Stimulated activated naive B cell treated with anti-CD40 and anti-IgM and Interleukin-4, amounts not matched to agents 10 μg/mL and 1 μg/mL and 100 μg/mL, for 72 hours (primary cell): Measurements from ENCODE around the gene KLK12.
A peak's percentile ranks its signal among the peaks of the same experiment; 100 is the strongest.

Source experiments
- ATAC-seq, 2 donors: fragments of 150-1000 bp; cut with Tn5 transposase; replicated peaks; 2 replicates each; pipeline ENCODE4 v1.10.0; 2021; ENCODE audit warnings: moderate library complexity in 1 of 2
- DNase-seq: peaks from one replicate; pipeline ENCODE4 v3.0.0; 2021
- H3K27ac Mint-ChIP-seq: one replicate; pipeline ENCODE4 v1.8.0; 2022; ENCODE audit warnings: mild to moderate bottlenecking, mixed read lengths
- H3K27me3 Mint-ChIP-seq, 2 donors: one replicate each; pipeline ENCODE4 v1.8.0; 2022; ENCODE audit warnings: mixed read lengths in 2 of 2
- H3K36me3 Mint-ChIP-seq, 2 donors: one replicate each; pipeline ENCODE4 v1.8.0; 2022; ENCODE audit warnings: mixed read lengths in 2 of 2, mild to moderate bottlenecking in 1 of 2
- H3K4me1 Mint-ChIP-seq, 2 donors: one replicate each; pipeline ENCODE4 v1.8.0; 2022; ENCODE audit warnings: mixed read lengths in 2 of 2, mild to moderate bottlenecking in 1 of 2
- H3K4me3 Mint-ChIP-seq, 2 donors: one replicate each; pipeline ENCODE4 v1.8.0; 2022; ENCODE audit warnings: mild to moderate bottlenecking in 2 of 2, mixed read lengths in 2 of 2, moderate library complexity in 1 of 2
- H3K9me3 Mint-ChIP-seq, 2 donors: one replicate each; pipeline ENCODE4 v1.8.0; 2022; ENCODE audit warnings: mixed read lengths in 2 of 2, mild to moderate bottlenecking in 1 of 2

The KLK12 gene

GRCh38 chr19:51066393-51067186 is 31.8 kb upstream of the KLK12 start:
- Mint-ChIP-seq H3K27me3 (peaks cover 36 to 41% of the 10 kb centered on the region in 2 donors), H3K9me3 (peaks cover 5% of the 10 kb centered on the region in 2 donors), H3K4me1 (peaks cover 0 to 2% of the 10 kb centered on the region in 2 donors), H3K4me3 (no peak overlapping the region), H3K27ac (no peak overlapping the region), H3K36me3 (peaks cover 0 to 1% of the 10 kb centered on the region in 2 donors)
- DNase-seq (no peak), ATAC-seq (no peak)

GRCh38 chr19:51065221-51065960 is 30.6 kb upstream of the KLK12 start:
- Mint-ChIP-seq H3K36me3 (peaks cover 0 to 4% of the 10 kb centered on the region in 2 donors), H3K4me1 (peaks cover 0 to 2% of the 10 kb centered on the region in 2 donors), H3K4me3 (peak overlapping the region; percentile 4 to 33), H3K27ac (no peak overlapping the region), H3K9me3 (peaks cover 9 to 10% of the 10 kb centered on the region in 2 donors), H3K27me3 (peaks cover 45 to 53% of the 10 kb centered on the region in 2 donors)
- ATAC-seq (no peak), DNase-seq (no peak)

- no peak for ATAC-seq
- peak within 1 kb of the TSS; percentile 4 to 33 for H3K4me3 Mint-ChIP-seq
- DNase-seq, result no peak
- H3K36me3 Mint-ChIP-seq, result peaks cover 0 to 4% of the 10 kb centered on the region in 2 donors
- peaks cover 0 to 2% of the 10 kb centered on the region in 2 donors for H3K4me1 Mint-ChIP-seq
- peaks cover 45 to 60% of the 10 kb centered on the region in 2 donors for H3K27me3 Mint-ChIP-seq
- H3K27ac Mint-ChIP-seq, result no peak within 1 kb of the TSS
- H3K9me3 Mint-ChIP-seq, result peaks cover 9 to 10% of the 10 kb centered on the region in 2 donors
Observed at GRCh38 chr19:51064534-51065220, 29.9 kb upstream of the KLK12 start, which contains the start of gene KLK13. Gene KLK13 (minus strand): TSS chr19:51065092. CDS start chr19:51065067, 25 bp downstream.

DNA sequence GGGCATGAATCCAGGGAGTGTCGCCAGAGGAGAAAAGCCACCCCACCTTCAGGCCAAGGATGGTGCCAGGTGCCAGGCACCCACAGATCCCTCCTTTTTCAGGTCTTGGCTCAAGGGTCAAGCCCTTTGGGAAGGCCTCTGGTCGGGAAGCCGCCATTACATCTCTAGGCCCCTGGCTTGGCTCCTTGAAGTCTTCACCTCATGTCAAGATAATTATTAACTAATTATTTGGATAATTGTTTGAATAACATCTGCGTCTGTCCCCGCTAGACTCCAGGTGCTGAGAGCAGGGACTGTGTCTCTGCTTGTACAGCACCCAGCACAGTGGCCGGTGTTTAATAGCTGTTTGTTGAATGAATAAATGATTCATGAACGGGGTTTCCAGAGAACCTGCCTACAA is 28.9 kb upstream of the KLK12 start:
- Mint-ChIP-seq H3K36me3 (peaks cover 0 to 4% of the 10 kb centered on the region in 2 donors), H3K27me3 (peaks cover 48 to 64% of the 10 kb centered on the region in 2 donors), H3K4me3 (no peak overlapping the region)

GRCh38 chr19:51060973-51061372 is 26.2 kb upstream of the KLK12 start:
- no peak for DNase-seq
- no peak overlapping the region for H3K27ac Mint-ChIP-seq
- ATAC-seq, result no peak
- no peak overlapping the region for H3K4me3 Mint-ChIP-seq
- H3K27me3 Mint-ChIP-seq, result peaks cover 43 to 63% of the 10 kb centered on the region in 2 donors
- H3K4me1 Mint-ChIP-seq, result peaks cover 0 to 2% of the 10 kb centered on the region in 2 donors
- H3K9me3 Mint-ChIP-seq, result peaks cover 4 to 7% of the 10 kb centered on the region in 2 donors
- H3K36me3 Mint-ChIP-seq, result peaks cover 0 to 2% of the 10 kb centered on the region in 2 donors

More for the DNA sequence above, 28.9 kb upstream of the KLK12 start:
- DNase-seq, result no peak
- no peak overlapping the region for H3K27ac Mint-ChIP-seq
- no peak for ATAC-seq
- peaks cover 0 to 2% of the 10 kb centered on the region in 2 donors for H3K4me1 Mint-ChIP-seq
- H3K9me3 Mint-ChIP-seq, result peaks cover 9 to 10% of the 10 kb centered on the region in 2 donors

GRCh38 chr19:51060336-51060735 is 25.5 kb upstream of the KLK12 start:
- Mint-ChIP-seq H3K36me3 (peaks cover 0 to 2% of the 10 kb centered on the region in 2 donors), H3K9me3 (peaks cover 4 to 7% of the 10 kb centered on the region in 2 donors), H3K27ac (no peak overlapping the region), H3K4me1 (peaks cover 0 to 1% of the 10 kb centered on the region in 2 donors), H3K27me3 (peaks cover 42 to 60% of the 10 kb centered on the region in 2 donors), H3K4me3 (no peak overlapping the region)
- no peak for ATAC-seq
- no peak for DNase-seq

DNA sequence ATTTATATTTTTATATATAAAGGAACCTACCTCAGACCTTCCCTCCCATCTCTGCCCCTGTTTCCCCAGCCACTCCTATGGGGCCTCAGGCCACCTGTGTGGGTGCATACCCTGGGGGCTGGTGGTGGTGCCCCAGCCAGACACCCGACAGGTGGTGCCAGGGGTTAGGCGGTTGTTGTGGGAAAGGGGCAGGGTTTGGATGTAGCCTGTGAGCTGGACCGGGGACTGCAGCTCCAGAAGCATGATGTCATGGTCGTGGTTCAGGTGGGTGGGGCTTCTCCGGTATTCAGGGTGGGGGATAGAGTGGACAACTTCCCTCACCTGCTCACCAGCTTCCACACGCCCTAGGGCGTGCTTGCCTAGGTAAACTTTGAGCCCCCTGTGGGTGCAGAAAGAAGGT is 24.9 kb upstream of the KLK12 start:
- ATAC-seq (no peak), DNase-seq (no peak)
- H3K4me3 Mint-ChIP-seq, result no peak overlapping the region
- H3K27me3 Mint-ChIP-seq, result peaks cover 41 to 59% of the 10 kb centered on the region in 2 donors
- H3K36me3 Mint-ChIP-seq, result peaks cover 0 to 2% of the 10 kb centered on the region in 2 donors
- no peak overlapping the region for H3K27ac Mint-ChIP-seq
- H3K9me3 Mint-ChIP-seq, result peaks cover 4 to 7% of the 10 kb centered on the region in 2 donors
- no peaks in the 10 kb centered on the region for H3K4me1 Mint-ChIP-seq

- no peaks in the 10 kb centered on the region for H3K4me1 Mint-ChIP-seq
- ATAC-seq (no peak), DNase-seq (no peak)
- H3K27ac Mint-ChIP-seq, result no peak overlapping the region
- peaks cover 0 to under 1% of the 10 kb centered on the region in 2 donors for H3K9me3 Mint-ChIP-seq
- no peak overlapping the region for H3K4me3 Mint-ChIP-seq
- H3K36me3 Mint-ChIP-seq, result no peaks in the 10 kb centered on the region
- peaks cover 41 to 55% of the 10 kb centered on the region in 2 donors for H3K27me3 Mint-ChIP-seq
Observed at GRCh38 chr19:51055866-51056265, 21.1 kb upstream of the KLK12 start.

- H3K27ac Mint-ChIP-seq, result no peak overlapping the region
- H3K4me3 Mint-ChIP-seq, result no peak overlapping the region
- peaks cover 19 to 34% of the 10 kb centered on the region in 2 donors for H3K27me3 Mint-ChIP-seq
- peaks cover 0 to 3% of the 10 kb centered on the region in 2 donors for H3K9me3 Mint-ChIP-seq
- ATAC-seq, result no peak
- DNase-seq, result no peak
- H3K36me3 Mint-ChIP-seq, result peaks cover 0 to 2% of the 10 kb centered on the region in 2 donors
- H3K4me1 Mint-ChIP-seq, result no peaks in the 10 kb centered on the region
Observed at GRCh38 chr19:51047031-51047335, 12.2 kb upstream of the KLK12 start.

DNA sequence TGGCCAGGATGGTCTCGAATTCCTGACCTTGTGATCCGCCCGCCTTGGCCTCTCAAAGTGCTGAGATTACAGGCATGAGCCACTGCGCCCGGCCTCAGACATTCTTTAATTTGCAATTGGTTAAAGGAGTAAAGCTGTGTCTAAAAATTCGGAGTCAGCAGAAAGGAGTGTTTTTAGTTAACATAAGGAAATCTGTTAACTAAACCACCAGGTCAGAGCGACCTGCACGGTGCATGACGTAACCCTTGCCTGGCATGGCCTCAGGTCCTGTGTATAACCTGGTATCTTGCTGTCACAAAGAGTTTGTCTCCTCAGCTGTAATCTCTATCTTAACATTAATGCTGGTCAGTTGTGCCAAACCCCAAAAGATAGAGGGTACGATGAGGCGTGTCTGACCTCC is 9.5 kb upstream of the KLK12 start:
- peaks cover 0 to 2% of the 10 kb centered on the region in 2 donors for H3K36me3 Mint-ChIP-seq
- H3K4me3 Mint-ChIP-seq, result no peak overlapping the region
- no peak for ATAC-seq
- DNase-seq, result no peak
- peaks cover 19 to 31% of the 10 kb centered on the region in 2 donors for H3K27me3 Mint-ChIP-seq
- peaks cover 0 to under 1% of the 10 kb centered on the region in 2 donors for H3K9me3 Mint-ChIP-seq
- H3K4me1 Mint-ChIP-seq, result no peaks in the 10 kb centered on the region
- no peak overlapping the region for H3K27ac Mint-ChIP-seq

DNA sequence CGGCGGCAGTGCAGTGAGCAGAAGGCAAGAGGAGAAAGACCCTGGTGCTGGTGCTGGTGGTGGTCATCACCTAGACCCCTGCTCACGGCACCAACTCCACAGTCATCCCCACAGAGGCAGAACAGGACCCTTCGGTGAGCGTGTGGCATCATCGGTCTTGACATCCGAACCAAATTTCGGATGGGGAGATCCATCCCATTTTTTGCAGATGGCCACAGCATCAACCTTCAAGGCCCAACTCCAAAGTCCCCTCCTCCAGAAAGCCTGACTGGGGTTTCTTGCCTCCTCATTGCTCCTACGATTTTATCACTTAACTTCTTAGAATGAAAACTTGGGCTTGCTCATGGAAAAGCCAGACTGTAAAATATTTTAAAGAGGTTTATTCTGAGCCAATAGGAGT is 8.7 kb upstream of the KLK12 start:
- H3K27ac Mint-ChIP-seq, result no peak overlapping the region
- no peaks in the 10 kb centered on the region for H3K9me3 Mint-ChIP-seq
- no peak overlapping the region for H3K4me3 Mint-ChIP-seq
- DNase-seq (no peak), ATAC-seq (no peak)
- H3K4me1 Mint-ChIP-seq, result no peaks in the 10 kb centered on the region
- H3K27me3 Mint-ChIP-seq, result peaks cover 14 to 24% of the 10 kb centered on the region in 2 donors
- no peaks in the 10 kb centered on the region for H3K36me3 Mint-ChIP-seq

DNA sequence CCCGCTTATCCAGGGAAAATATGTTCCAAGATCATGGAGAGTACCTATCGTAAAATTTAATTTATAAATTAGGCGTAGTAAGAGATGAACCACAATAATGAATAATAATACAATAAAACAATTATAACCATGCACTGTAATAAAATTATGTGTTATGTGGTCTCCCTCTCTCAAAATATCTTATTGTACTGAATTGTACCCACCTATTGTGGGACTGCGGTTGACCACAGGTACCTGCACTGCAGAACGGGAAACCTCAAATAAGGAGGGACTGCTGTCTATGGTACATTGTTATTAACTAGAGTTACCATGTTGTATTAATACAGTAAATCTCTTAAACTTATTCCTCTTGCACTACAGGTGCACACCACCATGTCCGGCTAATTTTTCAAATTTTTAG is 5.3 kb upstream of the KLK12 start:
- no peaks in the 10 kb centered on the region for H3K4me1 Mint-ChIP-seq
- no peaks in the 10 kb centered on the region for H3K9me3 Mint-ChIP-seq
- H3K4me3 Mint-ChIP-seq, result no peak overlapping the region
- peaks cover 7 to 12% of the 10 kb centered on the region in 2 donors for H3K27me3 Mint-ChIP-seq
- ATAC-seq (no peak), DNase-seq (no peak)
- no peaks in the 10 kb centered on the region for H3K36me3 Mint-ChIP-seq
- H3K27ac Mint-ChIP-seq, result no peak overlapping the region

DNA sequence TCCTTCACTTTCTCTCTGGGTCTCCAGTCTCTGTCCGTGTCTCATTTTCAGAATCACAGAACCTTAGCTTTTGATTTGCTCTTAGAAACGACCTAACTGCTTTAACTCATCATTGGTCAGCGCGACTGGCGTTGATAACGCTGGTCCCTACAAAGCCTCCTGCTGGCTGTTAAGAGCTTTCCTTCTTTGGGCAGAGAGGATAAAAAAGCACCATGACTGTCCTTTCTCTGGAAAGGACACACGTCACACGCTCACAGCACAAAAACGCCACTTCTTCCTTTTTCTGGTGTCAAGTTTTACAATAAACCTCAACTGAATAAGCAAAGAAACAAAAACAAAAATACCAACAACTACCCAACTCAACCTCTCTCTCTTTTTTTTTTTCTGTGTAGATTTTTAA is 1.7 kb upstream of the KLK12 start:
- DNase-seq, result no peak
- Mint-ChIP-seq H3K9me3 (peaks cover under 1 to 3% of the 10 kb centered on the region in 2 donors), H3K4me1 (no peaks in the 10 kb centered on the region), H3K36me3 (peaks cover 0 to 2% of the 10 kb centered on the region in 2 donors), H3K27ac (no peak overlapping the region), H3K27me3 (peaks cover 32 to 36% of the 10 kb centered on the region in 2 donors), H3K4me3 (no peak overlapping the region)
- no peak for ATAC-seq

DNA sequence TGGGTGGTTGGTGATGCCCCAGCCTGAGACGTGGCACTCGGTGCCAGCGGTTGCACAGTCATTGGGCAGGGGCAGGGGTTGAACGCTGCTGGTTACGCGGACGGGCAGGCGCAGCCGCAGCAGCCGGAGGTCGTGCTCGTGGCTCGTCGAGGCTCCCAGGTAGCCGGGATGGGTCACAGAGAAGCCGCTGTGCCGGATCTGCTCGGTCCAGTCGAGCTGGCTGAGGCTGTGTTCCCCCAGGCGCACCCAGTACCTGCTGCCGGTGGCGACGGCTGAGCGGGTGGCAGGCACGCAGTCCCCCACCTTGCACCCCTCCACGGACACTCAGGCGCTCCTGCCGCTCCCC is 2.9 kb downstream of the KLK12 start:
- ATAC-seq (no peak), DNase-seq (no peak)
- peaks cover 51 to 58% of the 10 kb centered on the region in 2 donors for H3K27me3 Mint-ChIP-seq
- no peaks in the 10 kb centered on the region for H3K4me1 Mint-ChIP-seq
- H3K36me3 Mint-ChIP-seq, result peaks cover 2 to 3% of the 10 kb centered on the region in 2 donors
- no peak overlapping the region for H3K4me3 Mint-ChIP-seq
- peaks cover 10 to 11% of the 10 kb centered on the region in 2 donors for H3K9me3 Mint-ChIP-seq
- no peak overlapping the region for H3K27ac Mint-ChIP-seq
